ENCODE data around the gene ULK4. TPM values are rescaled to one million over a fixed set of nuclear protein-coding genes. Genes with fewer than 3 reads are reported as not detected.

Gene ULK4
- total RNA-seq, 2 donors from 2014 or later, result 4.4 to 8.3 TPM

DNA sequence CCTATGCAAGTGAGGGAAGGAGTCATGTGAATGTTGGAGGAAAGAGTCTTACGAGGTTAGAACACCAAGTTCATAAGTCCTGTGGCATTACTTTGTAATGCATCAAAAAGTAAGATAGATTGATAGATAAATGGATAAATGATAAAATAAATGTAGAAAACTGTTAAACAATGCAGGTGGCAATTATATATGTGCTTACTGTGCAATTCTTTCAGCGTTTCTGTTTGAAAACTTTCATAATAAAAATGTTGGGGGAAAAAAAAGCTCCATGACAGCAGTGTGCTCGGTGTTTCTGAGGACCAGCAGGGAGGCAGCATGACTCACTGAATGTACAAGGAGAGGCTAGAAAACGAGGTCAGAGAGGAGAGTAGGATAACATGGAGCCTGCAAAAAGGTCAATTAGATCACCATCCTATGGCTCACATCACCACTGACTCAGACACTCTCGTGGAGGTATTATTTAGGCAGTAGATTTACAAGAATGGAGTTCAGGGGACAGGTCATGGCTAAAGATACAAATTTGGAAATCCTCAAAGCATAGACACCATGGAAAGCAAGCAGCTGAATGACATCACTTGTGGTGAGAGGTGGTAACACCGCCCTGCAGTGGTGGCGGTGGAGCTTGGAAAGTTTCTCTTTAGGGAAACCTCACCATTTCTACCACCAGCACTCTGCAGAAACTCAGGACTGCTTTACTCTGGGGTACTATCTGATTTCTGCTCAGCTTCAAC is 542.8 kb downstream of the ULK4 start:
- H3K9ac ChIP-seq (ENCODE audit: low read depth in 2 of 2, low read length in 2 of 2), result no peak overlapping the region
- no peaks in the 10 kb centered on the region for H3K36me3 ChIP-seq
- no peaks in the 10 kb centered on the region for H3K4me1 ChIP-seq
- no peak for DNase-seq
- intact Hi-C loops (cut with DNase I), result no loop called here
- no peaks in the 10 kb centered on the region for H3K9me3 ChIP-seq
- no peak overlapping the region for H3K4me3 ChIP-seq
- no peaks in the 10 kb centered on the region for H3K27me3 ChIP-seq
- no peak for TF ChIP-seq CTCF (IDR thresholded peaks at IDR 0.05)
- no peak overlapping the region for H3K27ac ChIP-seq

- Histone ChIP-seq H3K36me3 (no peaks in the 10 kb centered on the region), H3K4me1 (no peaks in the 10 kb centered on the region), H3K9ac (ENCODE audit: low read depth in 2 of 2, low read length in 2 of 2) (no peak overlapping the region), H3K4me3 (no peak overlapping the region), H3K27me3 (no peaks in the 10 kb centered on the region), H3K9me3 (no peaks in the 10 kb centered on the region), H3K27ac (no peak overlapping the region)
- TF ChIP-seq CTCF (IDR thresholded peaks at IDR 0.05), result no peak
- DNase-seq, result no peak
- intact Hi-C loops (cut with DNase I), result no loop called here
Measured at GRCh38 chr3:41417574-41417973, 544.3 kb downstream of the ULK4 start.

GRCh38 chr3:41411065-41411464 is 550.8 kb downstream of the ULK4 start:
- intact Hi-C loops (cut with DNase I), result no loop called here
- Histone ChIP-seq H3K27ac (no peak overlapping the region), H3K9me3 (no peaks in the 10 kb centered on the region), H3K4me1 (no peaks in the 10 kb centered on the region), H3K27me3 (no peaks in the 10 kb centered on the region), H3K36me3 (no peaks in the 10 kb centered on the region), H3K9ac (ENCODE audit: low read depth in 2 of 2, low read length in 2 of 2) (no peak overlapping the region), H3K4me3 (no peak overlapping the region)
- no peak for DNase-seq
- TF ChIP-seq CTCF (IDR thresholded peaks at IDR 0.05), result no peak

GRCh38 chr3:41405466-41405865 is 556.4 kb downstream of the ULK4 start:
- Histone ChIP-seq H3K4me3 (no peak overlapping the region), H3K27ac (no peak overlapping the region), H3K9ac (ENCODE audit: low read depth in 2 of 2, low read length in 2 of 2) (no peak overlapping the region), H3K27me3 (no peaks in the 10 kb centered on the region), H3K9me3 (no peaks in the 10 kb centered on the region), H3K36me3 (no peaks in the 10 kb centered on the region), H3K4me1 (no peaks in the 10 kb centered on the region)
- no peak for DNase-seq
- intact Hi-C loops (cut with DNase I), result no loop called here
- no peak for TF ChIP-seq CTCF (IDR thresholded peaks at IDR 0.05)

- no peak overlapping the region for H3K9ac ChIP-seq (ENCODE audit: low read depth in 2 of 2, low read length in 2 of 2)
- H3K4me1 ChIP-seq, result no peaks in the 10 kb centered on the region
- no peaks in the 10 kb centered on the region for H3K27me3 ChIP-seq
- intact Hi-C loops (cut with DNase I), result no loop called here
- no peak for TF ChIP-seq CTCF (IDR thresholded peaks at IDR 0.05)
- H3K4me3 ChIP-seq, result no peak overlapping the region
- H3K9me3 ChIP-seq, result no peaks in the 10 kb centered on the region
- H3K36me3 ChIP-seq, result no peaks in the 10 kb centered on the region
- no peak for DNase-seq
- H3K27ac ChIP-seq, result no peak overlapping the region
Measured at GRCh38 chr3:41404582-41404981, 557.3 kb downstream of the ULK4 start.
